ENCODE results near the gene FOXP2. TPM values are rescaled to one million over a fixed set of nuclear protein-coding genes. Genes with fewer than 3 reads are reported as not detected.

The FOXP2 gene
- total RNA-seq, 1 experiment from 2014 or later: 0.17 TPM

GRCh38 chr7:114527589-114527988 is 113.0 kb downstream of the FOXP2 start (continued):
- TF ChIP-seq KAT7 (CRISPR knock-in tag; IDR thresholded peaks at IDR 0.05; ENCODE audit: borderline replicate concordance): no peak
- no peak for TF ChIP-seq USF1 (CRISPR knock-in tag; IDR thresholded peaks at IDR 0.05)
- TF ChIP-seq PREB (CRISPR knock-in tag; IDR thresholded peaks at IDR 0.05; ENCODE audit: borderline replicate concordance): no peak

- ChIA-PET POLR2A (no interaction called here), CTCF (no interaction called here)
- no peaks in the 10 kb centered on the region for H3K9me3 Mint-ChIP-seq
- H3K36me3 Mint-ChIP-seq: no peaks in the 10 kb centered on the region
- ATAC-seq: no peak
- no peaks in the 10 kb centered on the region for H3K27me3 Mint-ChIP-seq (ENCODE audit: low read depth)
- H3K4me1 Mint-ChIP-seq: peaks cover 3% of the 10 kb centered on the region; the same call in 1 of the 2 replicates
- no peak overlapping the region for H3K27ac Mint-ChIP-seq
- no peak overlapping the region for H3K4me3 Mint-ChIP-seq
- TF ChIP-seq RELA (CRISPR knock-in tag; IDR thresholded peaks at IDR 0.05; ENCODE audit: borderline replicate concordance) (no peak), ATF1 (CRISPR knock-in tag; IDR thresholded peaks at IDR 0.05) (no peak), MYBL2 (CRISPR knock-in tag; IDR thresholded peaks at IDR 0.05) (no peak), ATF3 (CRISPR knock-in tag; conservative IDR thresholded peaks at IDR 0.05) (no peak), ATF2 (CRISPR knock-in tag; IDR thresholded peaks at IDR 0.05; ENCODE audit: borderline replicate concordance, low read depth) (no peak), FOXP1 (CRISPR knock-in tag; IDR thresholded peaks at IDR 0.05; ENCODE audit: borderline replicate concordance) (no peak), CTCF (IDR thresholded peaks at IDR 0.05) (no peak), ZNF396 (CRISPR knock-in tag; IDR thresholded peaks at IDR 0.05; ENCODE audit: borderline replicate concordance) (no peak), ZNF423 (CRISPR knock-in tag; IDR thresholded peaks at IDR 0.05) (no peak), USF1 (CRISPR knock-in tag; IDR thresholded peaks at IDR 0.05) (no peak), ETV6 (CRISPR knock-in tag; IDR thresholded peaks at IDR 0.05) (no peak), SMAD3 (CRISPR knock-in tag; IDR thresholded peaks at IDR 0.05; ENCODE audit: borderline replicate concordance) (no peak), ERG (CRISPR knock-in tag; IDR thresholded peaks at IDR 0.05) (no peak), AR (CRISPR knock-in tag; IDR thresholded peaks at IDR 0.05) (no peak), OVOL2 (CRISPR knock-in tag; IDR thresholded peaks at IDR 0.05; ENCODE audit: borderline replicate concordance) (no peak), ZNF121 (CRISPR knock-in tag; IDR thresholded peaks at IDR 0.05) (no peak)
- DNase-seq (ENCODE audit: low spot score): no peak
Measured at GRCh38 chr7:114530057-114530611, 115.5 kb downstream of the FOXP2 start.

All from WTC11 (cell line).